H1 (cell line): ENCODE data around the gene ITGB1BP1. TPM values are rescaled to one million over a fixed set of nuclear protein-coding genes. Genes with fewer than 3 reads are reported as not detected.

Source experiments
- CTCF ChIA-PET: fragments of 300-600 bp; sonication (Branson Sonifier 250); formaldehyde crosslinking; loops from one replicate; lab custom pipeline; 2021; ENCODE audit not compliant: partially characterized antibody; lab: Charles Lee
- POLR2A ChIA-PET: fragments of 300-600 bp; sonication (Branson Sonifier 250); formaldehyde crosslinking; loops from one replicate; lab custom pipeline; 2021; ENCODE audit warnings: inconsistent platforms; ENCODE audit not compliant: partially characterized antibody; lab: Charles Lee
- DNase-seq, 2 experiments: peaks; one replicate each; pipeline versions ENCODE4 v3.0.0 to v3.0.0-alpha.2; 2010 to 2022; ENCODE audit warnings: low spot score in 2 of 2, low read depth in 1 of 2, mixed read lengths in 1 of 2
- FAIRE-seq: peaks from 2 replicates; lab custom pipeline; 2011; peaks lifted over from hg19 to GRCh38; lab: Jason Lieb, UNC
- H2AFZ ChIP-seq: 2 replicates; pipeline ENCODE4 v1.8.1; 2012; ENCODE audit warnings: low read length, inconsistent platforms
- H2AK5ac ChIP-seq: 2 replicates; pipeline ENCODE4 v1.6.1; 2013; ENCODE audit warnings: low read depth, low read length
- H2BK120ac ChIP-seq: replicated peaks from 2 replicates; pipeline ENCODE3; 2013; ENCODE audit warnings: low read depth, low read length, inconsistent platforms
- H2BK12ac ChIP-seq: 2 replicates; pipeline ENCODE4 v1.6.1; 2013; ENCODE audit warnings: low read depth, low read length
- H2BK15ac ChIP-seq: 2 replicates; pipeline ENCODE4 v1.6.1; 2013; ENCODE audit warnings: low read length
- H2BK20ac ChIP-seq: 2 replicates; pipeline ENCODE4 v1.6.1; 2013; ENCODE audit warnings: low read length
- H2BK5ac ChIP-seq: 2 replicates; pipeline ENCODE4 v1.6.1; 2013; ENCODE audit warnings: low read depth, low read length
- H3K14ac ChIP-seq: 2 replicates; pipeline ENCODE4 v1.6.1; 2013; ENCODE audit warnings: inconsistent platforms; ENCODE audit not compliant: insufficient read length
- H3K18ac ChIP-seq: 2 replicates; pipeline ENCODE4 v1.6.1; 2013; ENCODE audit warnings: low read length; ENCODE audit errors: extremely low read depth
- H3K23ac ChIP-seq: 2 replicates; pipeline ENCODE4 v1.6.1; 2013; ENCODE audit warnings: inconsistent platforms; ENCODE audit not compliant: insufficient read length
- H3K23me2 ChIP-seq: 2 replicates; pipeline ENCODE4 v1.6.1; 2013; ENCODE audit warnings: low read depth, low read length
- H3K27ac ChIP-seq: 2 replicates; pipeline ENCODE4 v1.6.1; 2011; ENCODE audit warnings: low read depth, low read length, inconsistent platforms
- H3K27me3 ChIP-seq, 4 experiments: replicated peaks in 1 of 4; 1 replicate in 1 of 4; 2 replicates in 3 of 4; pipeline versions ENCODE4 v1.6.1 to v1.8.1; 2011 to 2013; ENCODE audit warnings: low read length in 3 of 4, mild to moderate bottlenecking in 3 of 4, inconsistent platforms in 2 of 4, mixed read lengths in 2 of 4, moderate library complexity in 1 of 4; ENCODE audit not compliant: control insufficient read depth in 3 of 4, insufficient read depth in 3 of 4; ENCODE audit errors: extremely low read depth in 1 of 4
- H3K36me3 ChIP-seq, 4 experiments: 2 replicates each; pipeline versions ENCODE4 v1.6.1 to v1.8.1; 2011 to 2013; ENCODE audit warnings: mild to moderate bottlenecking in 4 of 4, low read length in 3 of 4, moderate library complexity in 2 of 4, control low read depth in 1 of 4, inconsistent platforms in 1 of 4; ENCODE audit not compliant: insufficient read depth in 4 of 4, control insufficient read depth in 2 of 4
- H3K4ac ChIP-seq: replicated peaks from 2 replicates; pipeline ENCODE3; 2013; ENCODE audit warnings: low read length, low read depth, mixed read lengths, inconsistent platforms; ENCODE audit not compliant: insufficient read length
- H3K4me1 ChIP-seq, 4 experiments: replicated peaks in 1 of 4; 1 replicate in 1 of 4; 2 replicates in 3 of 4; pipeline versions ENCODE4 v1.6.1 to v1.8.1; 2011 to 2013; ENCODE audit warnings: low read length in 3 of 4, inconsistent platforms in 2 of 4, mixed read lengths in 1 of 4; ENCODE audit not compliant: insufficient read depth in 4 of 4, control insufficient read depth in 3 of 4
- H3K4me2 ChIP-seq, 2 experiments: 2 replicates each; pipeline versions ENCODE4 v1.6.1 to v1.8.1; 2011 to 2013; ENCODE audit warnings: low read depth in 2 of 2, low read length in 2 of 2, control low read depth in 1 of 2, inconsistent platforms in 1 of 2, mild to moderate bottlenecking in 1 of 2; ENCODE audit not compliant: insufficient read depth in 1 of 2
- H3K4me3 ChIP-seq, 4 experiments: fragments of 200-600, 300-600 bp in 1 of 4; sonication (generic), shearing (Covaris generic), sonication (Bioruptor Twin) in 1 of 4; 2 replicates each; pipeline versions ENCODE4 v1.5.1 to v1.8.1; 2011 to 2016; ENCODE audit warnings: low read length in 4 of 4, low read depth in 3 of 4, control low read depth in 2 of 4, inconsistent platforms in 2 of 4, mild to moderate bottlenecking in 2 of 4, mixed read lengths in 1 of 4, moderate library complexity in 1 of 4; ENCODE audit not compliant: insufficient read depth in 2 of 4; ENCODE audit errors: extremely low read depth in 1 of 4
- H3K56ac ChIP-seq: replicated peaks from 2 replicates; pipeline ENCODE3; 2013; ENCODE audit warnings: low read depth, mild to moderate bottlenecking, mixed read lengths, low read length, inconsistent platforms; ENCODE audit not compliant: insufficient read length
- H3K79me1 ChIP-seq: 2 replicates; pipeline ENCODE4 v1.6.1; 2013; ENCODE audit warnings: low read depth, low read length, control low read depth
- H3K79me2 ChIP-seq, 2 experiments: 2 replicates each; pipeline versions ENCODE4 v1.6.1 to v1.8.1; 2012 to 2013; ENCODE audit warnings: low read length in 2 of 2, mild to moderate bottlenecking in 2 of 2, inconsistent platforms in 1 of 2; ENCODE audit not compliant: insufficient read depth in 2 of 2, control insufficient read depth in 1 of 2
- H3K9ac ChIP-seq, 4 experiments: replicated peaks in 1 of 4; 1 replicate in 1 of 4; 2 replicates in 3 of 4; pipeline versions ENCODE4 v1.6.1 to v1.8.1; 2011 to 2013; ENCODE audit warnings: low read depth in 3 of 4, low read length in 3 of 4, control low read depth in 2 of 4, mild to moderate bottlenecking in 2 of 4, moderate library complexity in 2 of 4, inconsistent platforms in 1 of 4; ENCODE audit errors: extremely low read depth in 1 of 4
- H3K9me3 ChIP-seq, 2 experiments: 2 replicates each; pipeline versions ENCODE4 v1.6.1 to v1.8.1; 2012 to 2013; ENCODE audit warnings: mild to moderate bottlenecking in 2 of 2, moderate library complexity in 2 of 2, control low read depth in 1 of 2, inconsistent platforms in 1 of 2, low read depth in 1 of 2, low read length in 1 of 2, mixed read lengths in 1 of 2; ENCODE audit not compliant: insufficient read depth in 2 of 2
- H4K20me1 ChIP-seq, 2 experiments: replicated peaks in 1 of 2; 2 replicates each; pipeline versions ENCODE3 to v1.8.1; 2011 to 2013; ENCODE audit warnings: inconsistent platforms in 2 of 2, low read length in 2 of 2, mild to moderate bottlenecking in 1 of 2; ENCODE audit not compliant: insufficient read depth in 2 of 2, control insufficient read depth in 1 of 2
- H4K5ac ChIP-seq: 2 replicates; pipeline ENCODE4 v1.6.1; 2013; ENCODE audit warnings: low read length, low read depth, mixed read lengths, inconsistent platforms; ENCODE audit not compliant: insufficient read length
- H4K8ac ChIP-seq: 2 replicates; pipeline ENCODE4 v1.8.0; 2013; ENCODE audit warnings: mild to moderate bottlenecking, moderate library complexity, low read length, inconsistent platforms; ENCODE audit not compliant: insufficient read depth; ENCODE audit errors: extremely low read depth
- H4K91ac ChIP-seq: replicated peaks from 2 replicates; pipeline ENCODE3; 2013; ENCODE audit warnings: low read length, mixed read lengths, inconsistent platforms; ENCODE audit not compliant: insufficient read length
- CHD2 ChIP-seq: IDR thresholded peaks from 2 replicates; pipeline ENCODE4 v1.6.1; 2012; ENCODE audit warnings: low read length, improper control_type of control experiment
- GTF2F1 ChIP-seq: IDR thresholded peaks from 2 replicates; pipeline ENCODE4 v1.6.1; 2012; ENCODE audit warnings: low read depth, low read length, improper control_type of control experiment, borderline replicate concordance
- HDAC6 ChIP-seq: IDR thresholded peaks from one replicate; pipeline ENCODE4 v1.7.1; 2012; ENCODE audit warnings: low read depth, mild to moderate bottlenecking, inconsistent platforms, low read length, moderate library complexity
- POU5F1 ChIP-seq: IDR thresholded peaks from 2 replicates; pipeline ENCODE4 v1.6.1; 2011; ENCODE audit warnings: low read depth, mild to moderate bottlenecking, low read length, moderate library complexity
- RFX5 ChIP-seq: IDR thresholded peaks from 2 replicates; pipeline ENCODE4 v1.6.1; 2011; ENCODE audit warnings: low read depth, low read length, improper control_type of control experiment, borderline replicate concordance
- WGBS, 2 experiments: shearing (Covaris generic) in 1 of 2; methylation state at CpG; one replicate each; pipeline versions ENCODE4 v1.1.6 to v1.1.7; 2013 to 2015; ENCODE audit warnings: low lambda C conversion rate in 2 of 2, mixed read lengths in 2 of 2, inconsistent platforms in 1 of 2, low coverage in 1 of 2, missing lambda C conversion rate in 1 of 2; ENCODE audit not compliant: insufficient replicate concordance in 2 of 2, insufficient coverage in 1 of 2, insufficient read length in 1 of 2; ENCODE audit errors: extremely low coverage in 1 of 2, missing lambda C conversion rate in 1 of 2; 5-methylcytosine and 5-hydroxymethylcytosine counted together
- polyA plus RNA-seq, 7 experiments: library from polyadenylated mRNA; depleted of rRNA in 3 of 7; stranded (reverse) in 5 of 7; unstranded in 2 of 7; fragments of >200 nt in 5 of 7; fragments of 200-250 nt in 2 of 7; gene quantifications; 1 replicate in 5 of 7; 2 replicates in 1 of 7; 4 replicates in 1 of 7; pipeline versions ENCODE4 v1.2.1 to v1.2.3, GENCODE V29; 2011 to 2013; ENCODE audit warnings: missing spikeins in 2 of 7, mixed read lengths in 2 of 7
- total RNA-seq: library from RNA; stranded (reverse); fragmentation: NEBNext Ultra II Directional; extraction: Animal tissue kit (Norgen Biotek cat#: 25700); gene quantifications from 2 replicates; pipeline ENCODE4 v1.2.1, GENCODE V29; 2021

The ITGB1BP1 gene
- total and polyA plus RNA-seq, 2 of the 8 experiments (the other 6 are each of a cell fraction or from before 2014, with no cell fraction given) = 16.1 to 45.4 TPM

DNA sequence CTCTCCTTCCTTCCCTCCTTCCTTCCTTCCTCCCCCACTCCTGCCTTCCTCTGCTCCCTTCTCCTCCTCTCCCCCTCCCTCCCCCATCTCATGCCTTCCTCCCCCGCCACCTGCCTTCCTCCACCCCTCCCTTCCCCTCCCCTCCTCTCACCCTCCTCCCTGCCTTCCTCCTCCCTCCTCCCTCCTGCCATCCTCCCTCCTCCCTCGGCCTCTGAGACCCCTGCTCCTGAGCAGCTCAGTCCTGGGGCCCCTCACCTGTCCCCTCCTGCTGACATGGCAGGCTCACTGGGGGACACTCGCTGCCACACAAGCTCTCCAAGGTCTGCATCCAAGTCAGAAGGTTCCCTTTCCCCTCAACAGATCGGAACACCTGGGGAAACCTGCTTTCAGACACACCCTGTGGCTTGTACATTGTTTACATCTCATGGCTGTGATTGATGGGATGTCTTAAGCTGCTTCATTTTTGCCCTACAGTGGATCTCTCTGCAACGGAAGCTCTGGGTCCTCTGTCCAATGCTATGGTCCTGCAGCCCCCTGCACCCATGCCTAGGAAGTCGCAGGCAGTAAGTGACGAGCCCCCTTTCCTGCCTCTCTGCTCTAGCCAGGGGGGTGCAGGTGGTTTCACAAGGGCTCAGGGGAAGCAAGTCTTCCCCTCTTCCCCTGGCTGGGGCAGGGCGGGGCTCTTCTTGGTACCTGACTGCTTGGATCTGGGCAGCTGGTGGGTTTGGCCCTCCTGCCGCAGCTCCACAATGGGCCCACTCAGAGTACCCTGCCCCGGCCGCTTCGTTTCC is 22.9 kb downstream of the ITGB1BP1 start:
- no peak overlapping the region for H3K9ac ChIP-seq
- H4K20me1 ChIP-seq = peaks cover 0 to 2% of the 10 kb centered on the region in 2 experiments
- no peak overlapping the region for H3K56ac ChIP-seq
- H2BK12ac ChIP-seq = no peak overlapping the region
- no peak overlapping the region for H2BK120ac ChIP-seq
- H3K4ac ChIP-seq = no peak overlapping the region
- no peak overlapping the region for H3K4me2 ChIP-seq
- no peak overlapping the region for H2BK5ac ChIP-seq
- WGBS, 2 experiments = 83% methylated on average over 10 of the region's 12 CpGs; no CpG with 5 or more reads in 1 of the 2 experiments
- no peak overlapping the region for H3K27ac ChIP-seq
- no peak overlapping the region for H4K91ac ChIP-seq
- no peak overlapping the region for H2BK15ac ChIP-seq
- H2BK20ac ChIP-seq = no peak overlapping the region
- no peaks in the 10 kb centered on the region for H3K27me3 ChIP-seq
- no peak overlapping the region for H3K14ac ChIP-seq
- H3K4me3 ChIP-seq = no peak overlapping the region
- POLR2A ChIA-PET = no interaction called here
- H2AFZ ChIP-seq = no peak overlapping the region
- no peak overlapping the region for H2AK5ac ChIP-seq
- H4K8ac ChIP-seq = no peak overlapping the region
- H3K23me2 ChIP-seq = no peaks in the 10 kb centered on the region
- TF ChIP-seq GTF2F1 (no peak), CHD2 (no peak), RFX5 (no peak), POU5F1 (no peak), HDAC6 (no peak)
- H3K36me3 ChIP-seq = no peaks in the 10 kb centered on the region; a peak in 4 of 8 replicates
- no peak overlapping the region for H4K5ac ChIP-seq
- no peaks in the 10 kb centered on the region; a peak in 2 of 7 replicates for H3K4me1 ChIP-seq
- H3K18ac ChIP-seq = no peak overlapping the region
- no peak for DNase-seq
- no peak overlapping the region for H3K23ac ChIP-seq
- FAIRE-seq = no peak
- H3K9me3 ChIP-seq = no peaks in the 10 kb centered on the region
- CTCF ChIA-PET = interaction anchor here (0.6 to 2.8 kb wide), 10 partner anchors 11 to 289 kb away, joined by 3 to 13 read pairs (median 4); no protein-coding TSS in a partner anchor
- no peaks in the 10 kb centered on the region for H3K79me1 ChIP-seq
- no peaks in the 10 kb centered on the region for H3K79me2 ChIP-seq
